ENCODE results near the gene H6PD. TPM values are rescaled to one million over a fixed set of nuclear protein-coding genes. Genes with fewer than 3 reads are reported as not detected.

H6PD gene
- polyA plus RNA-seq, 1 donor (not counting 4 experiments of a cell fraction or from before 2014, with no cell fraction given) = 3.3 TPM

DNA sequence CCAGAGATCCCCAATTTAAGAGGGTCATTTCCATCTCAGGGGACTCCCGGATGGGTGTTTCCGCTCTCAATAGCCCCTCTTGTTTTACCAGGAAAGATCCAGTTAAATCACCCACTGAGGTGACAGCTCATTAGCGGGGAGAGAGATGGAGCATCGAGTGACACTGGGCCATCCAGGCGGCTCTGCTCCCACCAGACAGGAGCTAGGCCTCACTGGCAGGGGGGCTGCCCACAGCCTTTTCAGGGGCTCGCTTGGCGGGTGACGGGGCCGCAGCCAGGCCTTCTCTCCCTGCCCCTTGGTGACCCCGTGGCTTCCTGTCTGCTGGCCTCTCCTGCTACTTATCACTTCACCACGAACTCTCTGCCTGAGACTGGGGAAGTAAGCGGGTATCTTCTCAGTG lies 31.4 kb downstream of the H6PD start:
- no peak overlapping the region for H3K27ac ChIP-seq (ENCODE audit: control insufficient read depth, insufficient read depth, low read length)
- H3K9me3 ChIP-seq (ENCODE audit: control insufficient read depth, low read depth, low read length) = no peaks in the 10 kb centered on the region
- H3K27me3 ChIP-seq (ENCODE audit: control insufficient read depth, extremely low read depth, insufficient read depth, low read length) = no peaks in the 10 kb centered on the region
- no peak overlapping the region for H3K4me3 ChIP-seq (ENCODE audit: control insufficient read depth in 2 of 3, extremely low read depth in 1 of 3, insufficient read depth in 2 of 3, low read depth in 1 of 3, low read length in 3 of 3)
- FAIRE-seq (no peak), DNase-seq (ENCODE audit: low read depth, low spot score) (no peak)
- H2AFZ ChIP-seq (ENCODE audit: control insufficient read depth, low read length) = no peak overlapping the region
- dilution Hi-C loops (cut with MboI; ENCODE audit: extremely low pct_ligation_motif_present, low sequenced_read_pairs) = no loop called here
- no peaks in the 10 kb centered on the region for H3K36me3 ChIP-seq (ENCODE audit: control insufficient read depth in 2 of 2, extremely low read depth in 1 of 2, insufficient read depth in 2 of 2, low read length in 2 of 2)
- TF ChIP-seq CTCF (optimal IDR thresholded peaks at IDR 0.05 in 1 of 3, IDR thresholded peaks at IDR 0.05 in 1 of 3, conservative IDR thresholded peaks at IDR 0.05 in 1 of 3; ENCODE audit: extremely low read depth in 1 of 3, insufficient read depth in 2 of 3, low read length in 3 of 3) = no peak
- TF ChIP-seq EZH2 (IDR thresholded peaks at IDR 0.05; ENCODE audit: low read length) = no peak
- H3K9ac ChIP-seq (ENCODE audit: control insufficient read depth, extremely low read depth, insufficient read depth, low read length) = no peak overlapping the region
- H3K9me1 ChIP-seq (ENCODE audit: control insufficient read depth, extremely low read depth, insufficient read depth, low read length) = no peaks in the 10 kb centered on the region
- H4K20me1 ChIP-seq (ENCODE audit: control insufficient read depth, extremely low read depth, insufficient read depth, low read length) = no peaks in the 10 kb centered on the region
- no peak overlapping the region for H3K4me2 ChIP-seq (ENCODE audit: control insufficient read depth, extremely low read depth, insufficient read depth, low read depth, low read length)
- peaks cover 12% of the 10 kb centered on the region for H3K4me1 ChIP-seq (ENCODE audit: control insufficient read depth, extremely low read depth, insufficient read depth, low read length)
- no peaks in the 10 kb centered on the region for H3K79me2 ChIP-seq (ENCODE audit: control insufficient read depth, insufficient read depth, low read length)

DNA sequence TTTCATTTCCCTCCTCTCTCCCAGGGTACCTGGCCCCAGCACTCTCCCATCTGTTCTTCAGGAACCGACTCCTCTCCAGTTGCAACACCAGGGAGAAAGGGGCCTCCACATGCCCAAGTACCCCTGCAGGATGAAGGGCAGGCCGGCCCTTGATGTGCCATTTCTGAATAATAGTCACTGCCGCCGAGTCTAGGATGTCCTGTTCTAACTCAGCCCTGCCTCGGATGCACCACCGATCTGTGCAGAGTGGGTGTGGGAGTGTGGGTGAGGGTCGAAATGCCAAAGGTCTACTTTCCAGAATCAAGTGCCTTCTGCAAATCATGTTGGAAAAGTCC lies 32.7 kb downstream of the H6PD start:
- FAIRE-seq = no peak
- H3K9me3 ChIP-seq (ENCODE audit: control insufficient read depth, low read depth, low read length) = no peaks in the 10 kb centered on the region
- H3K36me3 ChIP-seq (ENCODE audit: control insufficient read depth in 2 of 2, extremely low read depth in 1 of 2, insufficient read depth in 2 of 2, low read length in 2 of 2) = no peaks in the 10 kb centered on the region
- no peaks in the 10 kb centered on the region for H3K9me1 ChIP-seq (ENCODE audit: control insufficient read depth, extremely low read depth, insufficient read depth, low read length)
- H3K4me3 ChIP-seq (ENCODE audit: control insufficient read depth in 2 of 3, extremely low read depth in 1 of 3, insufficient read depth in 2 of 3, low read depth in 1 of 3, low read length in 3 of 3) = no peak overlapping the region
- peak in 1 of 3 experiments; percentile 6 for TF ChIP-seq CTCF (optimal IDR thresholded peaks at IDR 0.05 in 1 of 3, IDR thresholded peaks at IDR 0.05 in 1 of 3, conservative IDR thresholded peaks at IDR 0.05 in 1 of 3; ENCODE audit: extremely low read depth in 1 of 3, insufficient read depth in 2 of 3, low read length in 3 of 3)
- TF ChIP-seq EZH2 (IDR thresholded peaks at IDR 0.05; ENCODE audit: low read length) = no peak
- peaks cover 6% of the 10 kb centered on the region for H3K27me3 ChIP-seq (ENCODE audit: control insufficient read depth, extremely low read depth, insufficient read depth, low read length)
- no peak overlapping the region for H2AFZ ChIP-seq (ENCODE audit: control insufficient read depth, low read length)
- no peaks in the 10 kb centered on the region for H4K20me1 ChIP-seq (ENCODE audit: control insufficient read depth, extremely low read depth, insufficient read depth, low read length)
- H3K27ac ChIP-seq (ENCODE audit: control insufficient read depth, insufficient read depth, low read length) = no peak overlapping the region
- dilution Hi-C loops (cut with MboI; ENCODE audit: extremely low pct_ligation_motif_present, low sequenced_read_pairs) = no loop called here
- no peak for DNase-seq (ENCODE audit: low read depth, low spot score)
- peaks cover 12% of the 10 kb centered on the region for H3K4me1 ChIP-seq (ENCODE audit: control insufficient read depth, extremely low read depth, insufficient read depth, low read length)
- H3K79me2 ChIP-seq (ENCODE audit: control insufficient read depth, insufficient read depth, low read length) = no peaks in the 10 kb centered on the region
- H3K9ac ChIP-seq (ENCODE audit: control insufficient read depth, extremely low read depth, insufficient read depth, low read length) = no peak overlapping the region
- H3K4me2 ChIP-seq (ENCODE audit: control insufficient read depth, extremely low read depth, insufficient read depth, low read depth, low read length) = no peak overlapping the region

Measured in keratinocyte (primary cell).